H1 (cell line): Measurements from ENCODE around the gene URB2. TPM values are rescaled to one million over a fixed set of nuclear protein-coding genes. Genes with fewer than 3 reads are reported as not detected.

Experiments used
- ATF3 ChIP-seq: IDR thresholded peaks from 2 replicates; pipeline ENCODE4 v1.6.1; 2011; ENCODE audit warnings: low read depth, mild to moderate bottlenecking, low read length; ENCODE audit not compliant: insufficient read depth
- CHD1 ChIP-seq: IDR thresholded peaks from 2 replicates; pipeline ENCODE4 v1.6.1; 2012; ENCODE audit warnings: low read depth, low read length, improper control_type of control experiment
- CREB1 ChIP-seq: IDR thresholded peaks from 2 replicates; pipeline ENCODE4 v1.6.1; 2012; ENCODE audit warnings: inconsistent platforms
- RAD21 ChIP-seq, 2 experiments: IDR thresholded peaks in 1 of 2; conservative IDR thresholded peaks in 1 of 2; 2 replicates each; pipeline ENCODE4 v1.6.1; 2011; ENCODE audit warnings: low read depth in 2 of 2, low read length in 2 of 2, improper control_type of control experiment in 1 of 2, inconsistent platforms in 1 of 2, mild to moderate bottlenecking in 1 of 2, moderate library complexity in 1 of 2
- SP1 ChIP-seq: IDR thresholded peaks from 2 replicates; pipeline ENCODE4 v1.6.1; 2011; ENCODE audit warnings: low read depth, low read length
- polyA plus RNA-seq, 7 experiments: library from polyadenylated mRNA; depleted of rRNA in 3 of 7; stranded (reverse) in 5 of 7; unstranded in 2 of 7; fragments of >200 nt in 5 of 7; fragments of 200-250 nt in 2 of 7; gene quantifications; 1 replicate in 5 of 7; 2 replicates in 1 of 7; 4 replicates in 1 of 7; pipeline versions ENCODE4 v1.2.1 to v1.2.3, GENCODE V29; 2011 to 2013; ENCODE audit warnings: missing spikeins in 2 of 7, mixed read lengths in 2 of 7
- total RNA-seq: library from RNA; stranded (reverse); fragmentation: NEBNext Ultra II Directional; extraction: Animal tissue kit (Norgen Biotek cat#: 25700); gene quantifications from 2 replicates; pipeline ENCODE4 v1.2.1, GENCODE V29; 2021
- TF ChIP-seq, protein P1 (sequence below), 3 experiments: IDR thresholded peaks; 1 replicate in 2 of 3; 2 replicates in 1 of 3; pipeline versions ENCODE4 v1.5.1 to v1.6.1; 2011; ENCODE audit warnings: low read length in 3 of 3, mild to moderate bottlenecking in 3 of 3, inconsistent platforms in 2 of 3, low read depth in 1 of 3, moderate library complexity in 1 of 3; ENCODE audit not compliant: insufficient read depth in 1 of 3; ENCODE audit errors: control extremely low read depth in 1 of 3

The URB2 gene
- total and polyA plus RNA-seq, 2 of the 8 experiments (the other 6 are each of a cell fraction or from before 2014, with no cell fraction given) = 13.7 to 33.0 TPM

DNA sequence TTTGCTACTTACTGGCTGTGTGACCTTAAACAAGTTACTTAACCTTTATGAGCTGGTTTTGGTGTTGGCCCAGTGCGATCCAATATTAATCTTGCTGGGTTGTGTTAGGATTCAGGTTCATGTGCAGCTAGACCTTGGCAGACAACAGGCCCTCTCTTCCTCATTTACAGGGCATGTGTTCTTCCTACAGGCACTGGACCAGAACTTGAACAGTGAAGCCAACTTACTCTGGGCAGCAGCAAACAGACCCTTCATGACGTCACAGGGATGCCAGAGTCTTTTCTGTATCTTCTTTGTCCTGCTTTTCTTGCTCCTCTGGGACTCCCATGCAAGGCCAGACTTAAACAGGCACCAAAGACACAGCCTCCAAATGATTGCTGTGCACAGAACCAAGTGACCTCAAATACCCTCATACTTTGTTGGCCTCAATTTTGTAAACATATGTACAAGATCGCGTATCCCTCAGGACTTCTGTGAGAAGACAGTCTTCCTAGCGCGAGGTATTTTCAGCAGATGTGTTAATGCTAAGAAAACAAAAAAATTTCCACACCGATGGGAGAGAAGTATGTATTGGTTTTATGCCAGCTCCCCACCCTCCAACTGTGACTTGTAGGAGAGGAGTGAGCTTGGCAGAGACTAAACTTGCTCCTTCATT lies 73.7 kb downstream of the URB2 start (continued):
- TF ChIP-seq, protein P1, sequence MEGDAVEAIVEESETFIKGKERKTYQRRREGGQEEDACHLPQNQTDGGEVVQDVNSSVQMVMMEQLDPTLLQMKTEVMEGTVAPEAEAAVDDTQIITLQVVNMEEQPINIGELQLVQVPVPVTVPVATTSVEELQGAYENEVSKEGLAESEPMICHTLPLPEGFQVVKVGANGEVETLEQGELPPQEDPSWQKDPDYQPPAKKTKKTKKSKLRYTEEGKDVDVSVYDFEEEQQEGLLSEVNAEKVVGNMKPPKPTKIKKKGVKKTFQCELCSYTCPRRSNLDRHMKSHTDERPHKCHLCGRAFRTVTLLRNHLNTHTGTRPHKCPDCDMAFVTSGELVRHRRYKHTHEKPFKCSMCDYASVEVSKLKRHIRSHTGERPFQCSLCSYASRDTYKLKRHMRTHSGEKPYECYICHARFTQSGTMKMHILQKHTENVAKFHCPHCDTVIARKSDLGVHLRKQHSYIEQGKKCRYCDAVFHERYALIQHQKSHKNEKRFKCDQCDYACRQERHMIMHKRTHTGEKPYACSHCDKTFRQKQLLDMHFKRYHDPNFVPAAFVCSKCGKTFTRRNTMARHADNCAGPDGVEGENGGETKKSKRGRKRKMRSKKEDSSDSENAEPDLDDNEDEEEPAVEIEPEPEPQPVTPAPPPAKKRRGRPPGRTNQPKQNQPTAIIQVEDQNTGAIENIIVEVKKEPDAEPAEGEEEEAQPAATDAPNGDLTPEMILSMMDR (IDR thresholded peaks at IDR 0.05; ENCODE audit: control extremely low read depth in 1 of 3, insufficient read depth in 1 of 3, low read depth in 1 of 3, low read length in 3 of 3) = no peak
- TF ChIP-seq RAD21 (IDR thresholded peaks at IDR 0.05 in 1 of 2, conservative IDR thresholded peaks at IDR 0.05 in 1 of 2; ENCODE audit: low read depth in 2 of 2, low read length in 2 of 2) (no peak), SP1 (no peak), ATF3 (no peak), CREB1 (no peak), CHD1 (no peak)
